ENCODE results near the gene MPP2.
"Not testable (repeated sequence)": the region's sequence is repeated elsewhere in the genome, so short reads cannot be mapped to it uniquely, and the experiment has no call there.

MPP2 gene

DNA sequence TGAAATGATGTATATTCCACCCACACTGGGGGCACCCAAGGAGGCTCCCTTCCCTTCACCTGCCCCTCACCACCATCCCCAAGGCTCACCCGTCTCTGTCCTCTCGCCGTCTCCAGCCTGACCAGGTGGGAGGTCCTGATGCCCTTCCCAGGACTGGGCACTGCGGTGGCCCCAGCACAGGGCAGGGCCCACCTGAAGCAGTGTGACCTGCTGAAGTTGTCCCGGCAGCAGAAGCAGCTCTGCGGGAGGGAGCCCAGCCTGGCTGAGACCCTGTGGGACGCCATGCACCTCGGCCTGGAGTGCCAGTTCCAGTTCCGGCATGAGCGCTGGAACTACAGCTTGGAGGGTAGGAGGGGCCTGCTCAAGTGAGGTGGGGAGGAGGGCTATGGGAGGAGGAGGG lies 25.0 kb upstream of the MPP2 start:
- in situ Hi-C loops (cut with HindIII; ENCODE audit: low sequenced_read_pairs), result no loop called here
- TF ChIP-seq, protein P1, sequence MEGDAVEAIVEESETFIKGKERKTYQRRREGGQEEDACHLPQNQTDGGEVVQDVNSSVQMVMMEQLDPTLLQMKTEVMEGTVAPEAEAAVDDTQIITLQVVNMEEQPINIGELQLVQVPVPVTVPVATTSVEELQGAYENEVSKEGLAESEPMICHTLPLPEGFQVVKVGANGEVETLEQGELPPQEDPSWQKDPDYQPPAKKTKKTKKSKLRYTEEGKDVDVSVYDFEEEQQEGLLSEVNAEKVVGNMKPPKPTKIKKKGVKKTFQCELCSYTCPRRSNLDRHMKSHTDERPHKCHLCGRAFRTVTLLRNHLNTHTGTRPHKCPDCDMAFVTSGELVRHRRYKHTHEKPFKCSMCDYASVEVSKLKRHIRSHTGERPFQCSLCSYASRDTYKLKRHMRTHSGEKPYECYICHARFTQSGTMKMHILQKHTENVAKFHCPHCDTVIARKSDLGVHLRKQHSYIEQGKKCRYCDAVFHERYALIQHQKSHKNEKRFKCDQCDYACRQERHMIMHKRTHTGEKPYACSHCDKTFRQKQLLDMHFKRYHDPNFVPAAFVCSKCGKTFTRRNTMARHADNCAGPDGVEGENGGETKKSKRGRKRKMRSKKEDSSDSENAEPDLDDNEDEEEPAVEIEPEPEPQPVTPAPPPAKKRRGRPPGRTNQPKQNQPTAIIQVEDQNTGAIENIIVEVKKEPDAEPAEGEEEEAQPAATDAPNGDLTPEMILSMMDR (IDR thresholded peaks at IDR 0.05; ENCODE audit: low read depth, low read length, missing control alignments), result no peak
- no peak for DNase-seq (ENCODE audit: low read depth)
- H3K4me3 ChIP-seq (ENCODE audit: low read depth, low read length), result no peak overlapping the region

DNA sequence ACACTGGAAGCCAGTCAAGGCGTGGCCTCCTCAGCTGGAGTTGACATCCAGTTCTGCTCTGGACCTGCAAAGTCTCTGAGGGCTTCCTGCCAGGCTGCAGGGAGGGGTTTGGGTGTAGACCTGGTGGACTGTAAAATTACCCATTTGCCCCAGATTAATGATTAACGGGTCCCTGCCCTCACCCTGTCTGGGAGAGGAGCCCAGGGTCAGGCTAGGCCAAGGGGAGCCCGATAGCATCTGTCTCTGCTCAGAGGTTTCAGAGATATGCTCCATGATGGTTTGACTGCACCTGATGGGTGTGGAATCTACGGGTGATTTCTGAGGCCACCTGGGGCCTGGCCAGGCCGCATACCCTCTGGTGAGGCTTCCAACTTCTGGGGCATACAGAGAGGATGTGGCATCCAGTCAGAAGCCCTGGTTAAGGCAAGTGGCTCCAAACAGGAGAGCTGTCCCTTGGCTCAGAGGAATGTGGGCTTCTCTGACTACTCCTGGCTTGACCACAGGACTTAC lies 23.8 kb upstream of the MPP2 start:
- H3K4me3 ChIP-seq (ENCODE audit: low read depth, low read length), result no peak overlapping the region
- no peak for DNase-seq (ENCODE audit: low read depth)
- in situ Hi-C loops (cut with HindIII; ENCODE audit: low sequenced_read_pairs), result no loop called here

DNA sequence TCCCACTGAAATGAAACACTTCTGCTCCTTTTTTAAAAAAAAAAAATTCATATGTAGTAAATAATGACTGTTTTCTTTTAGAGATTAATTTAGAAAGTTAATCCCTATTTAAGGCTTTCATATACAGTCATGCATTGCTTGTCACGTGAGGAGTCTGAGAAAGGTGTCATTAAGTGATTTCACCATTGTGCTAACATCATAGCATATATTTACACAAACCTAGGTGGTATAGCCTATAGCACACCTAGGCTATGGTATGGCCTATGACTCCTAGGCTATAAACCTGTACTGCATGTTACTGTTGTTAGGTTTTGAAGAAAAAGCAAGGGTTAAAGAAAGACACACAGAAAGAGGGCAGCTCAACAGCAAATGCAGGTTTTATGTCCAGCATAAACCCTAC lies 21.3 kb upstream of the MPP2 start:
- no peak for DNase-seq (ENCODE audit: low read depth)
- in situ Hi-C loops (cut with HindIII; ENCODE audit: low sequenced_read_pairs), result loop anchor here (5.0 kb wide), 1 partner anchor 84 kb away; the partner anchor contains the start of gene TMEM101
- TF ChIP-seq, protein P1 (IDR thresholded peaks at IDR 0.05; ENCODE audit: low read depth, low read length, missing control alignments), result no peak
- no peak overlapping the region for H3K4me3 ChIP-seq (ENCODE audit: low read depth, low read length)

More for the DNA sequence above, 23.8 kb upstream of the MPP2 start:
- TF ChIP-seq, protein P1 (IDR thresholded peaks at IDR 0.05; ENCODE audit: low read depth, low read length, missing control alignments), result no peak

DNA sequence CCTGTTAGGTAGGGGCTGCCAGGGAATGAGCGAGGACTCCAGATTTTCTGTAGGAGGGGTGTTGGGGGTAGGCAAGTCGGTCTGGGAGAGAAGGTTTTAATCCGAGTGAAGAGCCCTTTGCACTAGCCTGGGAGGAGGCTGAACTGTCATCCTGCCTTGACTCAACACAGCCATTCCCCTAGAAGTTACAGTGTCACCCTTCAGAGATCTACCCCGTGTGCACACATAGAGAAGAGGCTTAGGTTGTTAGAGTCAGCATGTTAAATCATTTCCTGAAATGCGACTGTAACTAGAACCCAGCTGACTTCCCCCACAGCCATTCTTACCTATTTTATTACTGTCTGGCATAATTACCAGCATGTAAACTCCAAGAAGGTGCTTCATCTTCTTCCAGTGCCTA lies 20.6 kb upstream of the MPP2 start:
- H3K4me3 ChIP-seq (ENCODE audit: low read depth, low read length); DNase-seq (ENCODE audit: low read depth): not testable (repeated sequence)
- in situ Hi-C loops (cut with HindIII; ENCODE audit: low sequenced_read_pairs), result loop anchor here (5.0 kb wide), 1 partner anchor 84 kb away; the partner anchor contains the start of gene TMEM101

DNA sequence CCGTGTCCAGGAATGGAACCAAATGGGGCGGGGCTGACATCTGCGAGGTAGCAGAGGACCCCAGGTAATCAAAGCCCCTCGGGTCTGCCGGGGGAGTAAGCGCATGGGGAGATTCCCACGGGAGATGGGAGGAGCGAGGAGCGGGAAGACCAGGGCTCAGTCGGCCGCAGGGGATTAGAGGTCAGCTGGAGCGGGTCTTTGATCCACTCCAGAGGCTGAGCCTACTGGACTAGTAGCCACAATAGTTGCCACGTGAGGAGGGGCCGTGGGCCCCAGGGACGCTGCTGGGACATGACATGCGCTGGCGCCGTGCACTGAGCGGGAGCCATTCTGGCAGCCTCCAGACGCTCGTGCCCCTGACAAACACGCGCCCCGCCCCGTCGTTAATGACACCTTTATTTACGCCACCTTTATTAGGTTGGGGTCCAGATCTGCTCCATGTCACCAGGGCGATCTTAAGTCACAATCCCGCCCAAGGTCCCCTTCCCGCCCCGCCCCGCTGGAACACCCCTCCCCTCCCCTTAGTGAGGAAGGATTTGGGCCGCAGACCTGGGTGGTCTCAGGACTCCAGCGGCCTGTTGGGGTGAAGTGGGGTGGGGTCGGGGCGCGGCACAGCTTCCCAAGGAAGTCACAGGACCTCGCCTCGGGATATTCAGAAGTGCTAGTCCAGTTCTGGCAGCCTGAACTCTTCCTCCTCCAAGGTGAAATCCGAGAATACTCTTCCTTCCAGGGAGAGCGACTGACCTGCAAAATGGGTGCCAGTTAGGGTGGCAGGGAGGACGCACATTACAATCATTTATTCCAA lies 19.9 kb upstream of the MPP2 start:
- in situ Hi-C loops (cut with HindIII; ENCODE audit: low sequenced_read_pairs), result loop anchor here (5.0 kb wide), 1 partner anchor 85 kb away; the partner anchor contains the start of gene TMEM101
- TF ChIP-seq, protein P1 (IDR thresholded peaks at IDR 0.05; ENCODE audit: low read depth, low read length, missing control alignments), result no peak
- peak overlapping the region; percentile 3 for H3K4me3 ChIP-seq (ENCODE audit: low read depth, low read length)
- no peak for DNase-seq (ENCODE audit: low read depth)

DNA sequence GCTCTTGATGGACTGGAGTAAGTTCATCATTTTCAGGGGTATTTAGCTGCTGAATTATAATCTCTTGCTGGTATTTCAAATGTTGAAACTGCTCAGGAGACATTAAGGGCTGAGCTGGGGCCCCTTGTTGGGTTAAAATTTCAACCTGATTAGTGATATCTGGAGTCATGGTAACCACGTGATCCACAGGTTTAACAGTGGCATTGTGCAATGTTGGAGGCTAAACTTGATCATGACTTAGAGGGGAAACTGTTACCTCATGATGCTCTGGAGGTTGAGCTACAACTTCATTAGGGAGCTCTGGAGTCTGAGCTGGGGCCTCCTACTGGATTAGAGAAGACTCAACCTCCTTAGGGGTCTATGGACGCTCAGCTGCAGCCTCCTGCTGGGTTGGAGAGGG lies 17.2 kb upstream of the MPP2 start:
- in situ Hi-C loops (cut with HindIII; ENCODE audit: low sequenced_read_pairs), result no loop called here

More for the DNA sequence above, 17.2 kb upstream of the MPP2 start:
- DNase-seq (ENCODE audit: low read depth), result no peak
- H3K4me3 ChIP-seq (ENCODE audit: low read depth, low read length), result no peak overlapping the region
- TF ChIP-seq, protein P1 (IDR thresholded peaks at IDR 0.05; ENCODE audit: low read depth, low read length, missing control alignments), result no peak

All from astrocyte of the cerebellum (primary cell).